ENCODE data around the gene GATB. TPM values are rescaled to one million over a fixed set of nuclear protein-coding genes. Genes with fewer than 3 reads are reported as not detected.
A peak's percentile ranks its signal among the peaks of the same experiment; 100 is the strongest.

Gene GATB
- polyA plus RNA-seq, 1 donor: 17.4 TPM

DNA sequence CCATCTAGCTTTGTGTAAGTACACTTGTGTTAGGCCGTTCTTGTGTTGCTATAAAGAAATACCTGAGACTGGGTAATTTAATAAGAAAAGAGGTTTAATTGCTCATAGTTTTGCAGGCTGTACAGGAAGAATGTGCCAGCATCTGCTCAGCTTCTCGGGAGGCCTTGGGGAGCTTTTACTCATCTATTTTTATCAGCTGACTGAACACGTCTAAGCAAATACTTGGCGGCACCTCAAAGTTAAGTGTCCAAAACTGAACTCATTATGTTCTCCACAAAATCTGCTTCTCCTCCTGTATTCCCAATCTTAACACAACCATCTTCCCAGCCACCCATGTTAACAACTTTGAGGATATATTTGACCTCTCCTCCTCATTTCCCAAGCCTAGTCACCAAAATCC is 42.4 kb upstream of the GATB start:
- DNase-seq: no peak
- WGBS (ENCODE audit: insufficient coverage, low lambda C conversion rate): 80% methylated on average over 1 of the region's 4 CpGs
- no peaks in the 10 kb centered on the region for H3K36me3 ChIP-seq (ENCODE audit: control insufficient read depth, insufficient read depth, low read length)
- no peaks in the 10 kb centered on the region for H3K27me3 ChIP-seq (ENCODE audit: control insufficient read depth, insufficient read depth, low read length)
- no peak overlapping the region for H3K4me3 ChIP-seq (ENCODE audit: low read length)
- H3K27ac ChIP-seq (ENCODE audit: low read length): no peak overlapping the region
- peaks cover 3% of the 10 kb centered on the region for H3K9me3 ChIP-seq (ENCODE audit: control insufficient read depth, low read depth, low read length)
- H3K4me1 ChIP-seq (ENCODE audit: control insufficient read depth, insufficient read depth, low read length): peaks cover 27% of the 10 kb centered on the region

DNA sequence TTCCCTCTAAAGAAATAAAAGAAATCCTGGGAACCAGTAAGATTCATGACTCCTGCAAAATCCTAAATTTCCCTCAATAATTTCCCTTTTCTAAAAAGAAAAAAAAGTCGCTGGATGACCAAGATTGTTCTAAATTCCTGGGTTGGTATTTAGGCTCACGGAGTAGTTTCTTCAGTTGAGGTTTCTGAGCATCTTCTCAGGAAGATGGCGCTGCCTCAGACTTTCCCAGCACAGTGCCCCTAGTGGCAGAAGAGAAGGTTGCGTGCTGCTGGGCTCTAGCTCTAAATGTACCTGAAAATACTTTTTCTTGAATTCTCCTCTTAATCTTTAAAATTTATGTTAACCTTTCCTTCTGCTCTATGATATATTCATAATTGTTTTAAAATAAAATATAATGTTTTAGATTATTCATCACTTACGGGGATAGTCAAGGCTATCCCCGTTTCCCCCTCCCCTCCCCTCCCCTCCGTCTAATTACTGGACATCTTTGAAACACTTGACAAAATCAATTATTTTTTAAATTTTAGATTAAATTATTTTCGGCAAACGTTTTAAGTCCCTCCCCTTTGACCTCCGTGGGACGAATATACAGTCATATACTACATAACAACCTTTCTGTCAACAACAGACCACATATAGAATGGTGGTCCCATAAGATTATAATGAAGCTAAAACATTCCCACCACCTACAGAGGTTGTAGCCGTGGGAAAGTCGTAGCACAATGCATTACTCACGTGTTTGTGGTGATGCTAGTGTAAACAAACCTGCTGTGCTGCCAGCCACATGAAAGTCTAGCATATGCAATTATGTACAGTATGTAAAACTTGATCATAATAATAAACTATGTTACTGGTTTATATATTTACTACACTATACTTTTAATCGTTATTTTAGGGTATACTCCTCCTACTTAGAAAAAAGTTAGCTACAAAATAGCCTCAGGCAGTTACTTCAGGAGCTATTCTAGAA is 41.0 kb upstream of the GATB start:
- WGBS (ENCODE audit: insufficient coverage, low lambda C conversion rate): 65% methylated on average over 4 of the region's 15 CpGs
- Histone ChIP-seq H3K27ac (ENCODE audit: low read length) (no peak overlapping the region), H3K4me3 (ENCODE audit: low read length) (no peak overlapping the region), H3K4me1 (ENCODE audit: control insufficient read depth, insufficient read depth, low read length) (peaks cover 37% of the 10 kb centered on the region), H3K27me3 (ENCODE audit: control insufficient read depth, insufficient read depth, low read length) (no peaks in the 10 kb centered on the region), H3K36me3 (ENCODE audit: control insufficient read depth, insufficient read depth, low read length) (no peaks in the 10 kb centered on the region), H3K9me3 (ENCODE audit: control insufficient read depth, low read depth, low read length) (peaks cover 3% of the 10 kb centered on the region)
- no peak for DNase-seq

GRCh38 chr4:151799417-151800012 is 38.7 kb upstream of the GATB start:
- Histone ChIP-seq H3K9me3 (ENCODE audit: control insufficient read depth, low read depth, low read length) (peaks cover 3% of the 10 kb centered on the region), H3K36me3 (ENCODE audit: control insufficient read depth, insufficient read depth, low read length) (no peaks in the 10 kb centered on the region), H3K27me3 (ENCODE audit: control insufficient read depth, insufficient read depth, low read length) (no peaks in the 10 kb centered on the region), H3K4me1 (ENCODE audit: control insufficient read depth, insufficient read depth, low read length) (peaks cover 42% of the 10 kb centered on the region), H3K4me3 (ENCODE audit: low read length) (no peak overlapping the region), H3K27ac (ENCODE audit: low read length) (peak overlapping the region; percentile 89)
- WGBS (ENCODE audit: insufficient coverage, low lambda C conversion rate): no CpG with 5 or more reads among the region's 3 CpGs
- peak; percentile 85 to 94 for DNase-seq

DNA sequence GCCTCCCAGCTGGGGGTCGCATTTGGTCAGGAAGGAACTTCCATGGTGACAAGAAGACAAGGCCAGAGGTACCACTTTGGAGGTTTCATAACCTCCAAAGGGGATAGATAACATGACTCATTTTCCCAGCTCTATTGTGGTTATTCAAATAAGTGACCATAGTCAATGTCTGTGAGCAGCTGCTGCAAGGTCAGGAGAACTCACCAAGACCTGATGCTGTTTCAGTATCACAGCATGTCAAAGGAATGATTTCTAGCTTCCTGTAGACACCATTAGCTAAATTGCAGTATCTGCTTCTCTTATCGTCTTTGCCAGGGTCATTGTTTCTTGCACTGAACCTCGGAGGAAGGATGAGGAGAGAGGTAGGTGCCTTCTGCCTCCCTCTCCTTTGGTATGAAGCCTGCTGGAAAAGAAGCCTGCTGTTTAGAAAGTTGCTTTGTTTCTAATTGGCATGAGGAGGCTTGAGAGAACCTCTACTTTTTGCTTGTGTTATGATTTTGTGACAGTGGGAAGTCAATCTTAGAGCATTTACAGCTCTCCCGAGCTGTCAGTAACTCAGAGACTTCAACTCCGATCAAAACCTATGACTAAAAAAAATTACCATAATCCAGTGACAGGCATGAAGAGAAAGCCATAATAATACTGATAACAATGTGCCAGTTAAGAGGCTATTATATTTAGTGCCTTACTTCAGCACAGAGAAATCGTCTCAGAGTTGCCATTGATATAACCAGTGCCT is 38.0 kb upstream of the GATB start:
- Histone ChIP-seq H3K27ac (ENCODE audit: low read length) (peak overlapping the region; percentile 89), H3K9me3 (ENCODE audit: control insufficient read depth, low read depth, low read length) (peaks cover 3% of the 10 kb centered on the region), H3K4me1 (ENCODE audit: control insufficient read depth, insufficient read depth, low read length) (peaks cover 42% of the 10 kb centered on the region), H3K36me3 (ENCODE audit: control insufficient read depth, insufficient read depth, low read length) (no peaks in the 10 kb centered on the region), H3K4me3 (ENCODE audit: low read length) (no peak overlapping the region), H3K27me3 (ENCODE audit: control insufficient read depth, insufficient read depth, low read length) (no peaks in the 10 kb centered on the region)
- peak in 1 of 2 donors; percentile 62 for DNase-seq
- whole genome bisulfite sequencing (ENCODE audit: insufficient coverage, low lambda C conversion rate): no CpG with 5 or more reads among the region's 6 CpGs

DNA sequence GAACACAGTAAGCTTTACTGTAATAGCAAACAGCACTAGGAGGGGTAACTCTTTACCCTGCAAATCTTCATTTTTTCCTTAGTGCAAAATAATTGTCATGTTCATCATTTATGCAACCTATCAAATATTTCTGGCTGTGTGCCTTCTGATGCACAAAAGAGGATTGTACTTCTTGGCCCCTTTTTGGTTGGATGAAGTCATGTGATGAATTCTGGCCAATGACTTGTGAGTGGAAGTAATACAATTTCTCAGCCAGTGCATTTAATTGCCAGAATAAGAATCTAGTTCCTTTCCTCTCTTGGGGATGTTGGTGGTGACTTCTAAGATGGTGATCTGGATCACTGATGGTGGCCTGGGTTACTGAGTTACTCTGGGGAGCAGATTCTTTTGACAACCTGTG is 37.0 kb upstream of the GATB start:
- H3K27ac ChIP-seq (ENCODE audit: low read length): peak overlapping the region; percentile 89
- no peak for DNase-seq
- H3K36me3 ChIP-seq (ENCODE audit: control insufficient read depth, insufficient read depth, low read length): no peaks in the 10 kb centered on the region
- no peak overlapping the region for H3K4me3 ChIP-seq (ENCODE audit: low read length)
- peaks cover 3% of the 10 kb centered on the region for H3K9me3 ChIP-seq (ENCODE audit: control insufficient read depth, low read depth, low read length)
- H3K4me1 ChIP-seq (ENCODE audit: control insufficient read depth, insufficient read depth, low read length): peaks cover 42% of the 10 kb centered on the region
- no peaks in the 10 kb centered on the region for H3K27me3 ChIP-seq (ENCODE audit: control insufficient read depth, insufficient read depth, low read length)

GRCh38 chr4:151797131-151797530 is 36.3 kb upstream of the GATB start:
- Histone ChIP-seq H3K27me3 (ENCODE audit: control insufficient read depth, insufficient read depth, low read length) (no peaks in the 10 kb centered on the region), H3K4me1 (ENCODE audit: control insufficient read depth, insufficient read depth, low read length) (peaks cover 42% of the 10 kb centered on the region), H3K4me3 (ENCODE audit: low read length) (no peak overlapping the region), H3K9me3 (ENCODE audit: control insufficient read depth, low read depth, low read length) (peaks cover 3% of the 10 kb centered on the region), H3K36me3 (ENCODE audit: control insufficient read depth, insufficient read depth, low read length) (no peaks in the 10 kb centered on the region), H3K27ac (ENCODE audit: low read length) (peak overlapping the region; percentile 89)
- 27% methylated on average over 2 of the region's 3 CpGs for WGBS (ENCODE audit: insufficient coverage, low lambda C conversion rate)
- peak; percentile 75 to 90 for DNase-seq

GRCh38 chr4:151796106-151796505 is 35.3 kb upstream of the GATB start:
- Histone ChIP-seq H3K4me1 (ENCODE audit: control insufficient read depth, insufficient read depth, low read length) (peaks cover 42% of the 10 kb centered on the region), H3K9me3 (ENCODE audit: control insufficient read depth, low read depth, low read length) (peaks cover 3% of the 10 kb centered on the region), H3K4me3 (ENCODE audit: low read length) (no peak overlapping the region), H3K36me3 (ENCODE audit: control insufficient read depth, insufficient read depth, low read length) (no peaks in the 10 kb centered on the region), H3K27me3 (ENCODE audit: control insufficient read depth, insufficient read depth, low read length) (no peaks in the 10 kb centered on the region), H3K27ac (ENCODE audit: low read length) (no peak overlapping the region)
- no CpG with 5 or more reads among the region's 3 CpGs for WGBS (ENCODE audit: insufficient coverage, low lambda C conversion rate)
- no peak for DNase-seq

DNA sequence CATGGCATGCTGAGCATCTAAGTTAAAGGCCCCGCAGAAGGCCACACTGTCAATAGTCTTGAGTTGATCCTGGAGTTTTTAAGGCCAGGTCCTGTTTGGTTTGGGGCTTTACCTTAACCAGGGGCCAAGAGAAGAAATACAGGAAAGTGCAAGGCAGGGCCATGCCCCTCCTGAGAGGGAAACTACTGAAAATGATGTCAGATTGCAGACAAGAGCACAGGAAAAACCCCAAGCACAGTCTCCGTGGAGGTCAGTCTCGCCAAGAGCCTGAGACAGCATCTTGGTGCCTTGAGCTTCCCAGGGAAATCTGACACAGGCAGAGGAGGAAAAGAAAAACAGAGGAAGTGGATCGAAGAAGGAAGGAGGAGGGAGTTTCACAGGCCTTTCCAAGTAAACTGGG is 32.2 kb upstream of the GATB start:
- Histone ChIP-seq H3K27me3 (ENCODE audit: control insufficient read depth, insufficient read depth, low read length) (no peaks in the 10 kb centered on the region), H3K27ac (ENCODE audit: low read length) (no peak overlapping the region), H3K4me3 (ENCODE audit: low read length) (no peak overlapping the region), H3K9me3 (ENCODE audit: control insufficient read depth, low read depth, low read length) (no peaks in the 10 kb centered on the region), H3K4me1 (ENCODE audit: control insufficient read depth, insufficient read depth, low read length) (peaks cover 16% of the 10 kb centered on the region), H3K36me3 (ENCODE audit: control insufficient read depth, insufficient read depth, low read length) (no peaks in the 10 kb centered on the region)
- no peak for DNase-seq
- 86% methylated on average over 2 of the region's 4 CpGs for WGBS (ENCODE audit: insufficient coverage, low lambda C conversion rate)

DNA sequence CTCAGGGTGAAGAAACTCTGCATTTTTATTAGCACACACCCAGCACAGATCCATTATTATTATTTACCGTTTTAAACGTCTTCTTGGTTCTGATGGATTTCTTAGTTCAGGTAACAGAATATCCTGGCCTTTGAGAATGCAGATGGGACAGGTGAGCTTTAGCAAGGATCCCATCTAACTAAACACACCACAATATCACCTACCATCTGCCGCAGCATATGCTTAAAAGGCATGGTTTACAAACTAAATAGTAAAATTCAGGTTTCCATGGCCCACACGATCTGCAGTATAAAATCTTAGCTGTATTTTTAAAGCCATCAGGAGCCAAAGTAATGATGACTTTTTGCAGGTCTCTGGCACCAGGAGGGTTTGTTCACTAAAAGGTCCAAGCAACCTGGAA is 31.7 kb upstream of the GATB start:
- H3K36me3 ChIP-seq (ENCODE audit: control insufficient read depth, insufficient read depth, low read length): no peaks in the 10 kb centered on the region
- no peaks in the 10 kb centered on the region for H3K9me3 ChIP-seq (ENCODE audit: control insufficient read depth, low read depth, low read length)
- no peak overlapping the region for H3K27ac ChIP-seq (ENCODE audit: low read length)
- H3K27me3 ChIP-seq (ENCODE audit: control insufficient read depth, insufficient read depth, low read length): no peaks in the 10 kb centered on the region
- peaks cover 11% of the 10 kb centered on the region for H3K4me1 ChIP-seq (ENCODE audit: control insufficient read depth, insufficient read depth, low read length)
- no peak overlapping the region for H3K4me3 ChIP-seq (ENCODE audit: low read length)
- no peak for DNase-seq
- WGBS (ENCODE audit: insufficient coverage, low lambda C conversion rate): no CpG with 5 or more reads among the region's 4 CpGs

GRCh38 chr4:151788021-151788420 is 27.2 kb upstream of the GATB start:
- DNase-seq: no peak
- Histone ChIP-seq H3K4me1 (ENCODE audit: control insufficient read depth, insufficient read depth, low read length) (peaks cover 2% of the 10 kb centered on the region), H3K27me3 (ENCODE audit: control insufficient read depth, insufficient read depth, low read length) (no peaks in the 10 kb centered on the region), H3K27ac (ENCODE audit: low read length) (no peak overlapping the region), H3K36me3 (ENCODE audit: control insufficient read depth, insufficient read depth, low read length) (no peaks in the 10 kb centered on the region), H3K4me3 (ENCODE audit: low read length) (no peak overlapping the region), H3K9me3 (ENCODE audit: control insufficient read depth, low read depth, low read length) (no peaks in the 10 kb centered on the region)
